NCI-H187 treated with DMSO at 0.1 percent for 48 hours (cell line): ENCODE results near the gene SLC1A2.

Experiments
- DNase-seq: peaks from one replicate; lab custom pipeline; 2025; lab: John Stamatoyannopoulos, UW

The SLC1A2 gene

GRCh38 chr11:35324981-35325380 is 94.4 kb downstream of the SLC1A2 start:
- no peak for DNase-seq

DNA sequence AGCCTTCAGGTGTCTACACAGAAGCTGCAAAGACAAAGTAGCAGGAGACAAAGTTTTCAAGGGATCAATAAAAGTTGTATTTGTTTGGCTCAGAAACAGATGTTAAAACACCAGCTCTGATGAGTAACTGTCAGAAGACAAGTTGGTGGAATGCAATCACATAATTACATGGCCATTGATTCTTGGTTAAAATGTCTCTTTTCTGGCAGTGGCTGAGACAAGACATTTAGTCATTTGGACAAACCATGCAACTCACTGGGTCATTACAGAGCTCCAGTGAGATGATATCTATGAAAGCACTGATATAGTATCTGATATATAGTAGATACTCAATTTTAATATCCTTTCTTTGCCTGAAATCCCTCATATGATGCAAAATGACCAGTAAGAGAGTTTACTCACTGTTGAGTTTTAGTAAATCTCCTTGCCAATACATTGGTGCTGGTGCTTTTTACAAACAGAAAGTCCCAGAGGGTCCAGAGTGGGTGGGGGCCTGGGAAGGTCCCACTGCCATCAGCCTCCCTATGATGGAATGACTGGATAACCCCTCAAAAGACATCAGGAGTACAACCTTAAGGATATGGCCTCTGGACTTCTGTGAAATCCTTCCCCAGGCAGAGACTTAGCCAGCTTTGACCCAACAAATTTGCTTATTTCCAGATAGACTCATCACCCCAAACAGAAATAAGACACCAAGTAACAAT is 95.0 kb downstream of the SLC1A2 start:
- no peak for DNase-seq

GRCh38 chr11:35323076-35323868 is 96.1 kb downstream of the SLC1A2 start:
- DNase-seq: no peak

DNA sequence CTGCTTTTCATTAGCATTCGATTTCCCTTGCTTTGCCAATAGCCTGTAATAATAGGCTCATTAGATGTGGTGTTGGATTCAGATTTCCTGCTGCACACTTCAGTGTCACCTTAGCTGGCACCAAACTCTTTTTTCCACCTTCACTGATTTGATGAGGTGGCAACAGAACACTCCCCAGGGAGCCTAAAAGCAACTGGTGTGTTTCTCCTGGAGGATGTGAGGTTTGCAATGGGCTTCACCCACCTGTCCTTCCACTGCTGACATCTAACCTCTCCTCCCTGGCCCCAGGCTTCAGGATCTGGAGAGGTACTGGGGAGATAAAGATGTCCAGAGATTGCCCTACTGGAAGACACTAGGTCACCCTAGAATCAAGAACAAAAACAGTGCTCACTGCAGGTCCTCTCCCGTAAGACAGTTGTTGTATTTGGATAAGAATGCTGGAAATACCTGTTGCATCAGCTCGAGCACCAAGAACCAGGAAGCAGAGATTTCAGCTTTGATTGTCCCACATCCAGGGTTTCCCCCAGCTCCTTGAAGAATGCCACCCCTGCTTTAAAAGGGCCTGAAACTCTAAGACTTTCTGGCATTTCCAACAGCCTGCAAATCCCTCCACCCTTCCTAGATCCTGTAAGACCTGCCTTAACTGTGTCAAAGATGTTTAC is 96.9 kb downstream of the SLC1A2 start:
- DNase-seq: no peak

- DNase-seq: no peak
Measured at GRCh38 chr11:35321532-35322317, 97.6 kb downstream of the SLC1A2 start.

- DNase-seq: no peak
Measured at GRCh38 chr11:35321111-35321510, 98.2 kb downstream of the SLC1A2 start.

- no peak for DNase-seq
Measured at GRCh38 chr11:35318977-35319925, 100.1 kb downstream of the SLC1A2 start.

GRCh38 chr11:35318309-35318708 is 101.0 kb downstream of the SLC1A2 start:
- DNase-seq: no peak

- no peak for DNase-seq
Measured at GRCh38 chr11:35317253-35317652, 102.1 kb downstream of the SLC1A2 start.

- DNase-seq: no peak
Measured at GRCh38 chr11:35316161-35316560, 103.2 kb downstream of the SLC1A2 start.

- no peak for DNase-seq
Measured at GRCh38 chr11:35313760-35314153, 105.6 kb downstream of the SLC1A2 start.

DNA sequence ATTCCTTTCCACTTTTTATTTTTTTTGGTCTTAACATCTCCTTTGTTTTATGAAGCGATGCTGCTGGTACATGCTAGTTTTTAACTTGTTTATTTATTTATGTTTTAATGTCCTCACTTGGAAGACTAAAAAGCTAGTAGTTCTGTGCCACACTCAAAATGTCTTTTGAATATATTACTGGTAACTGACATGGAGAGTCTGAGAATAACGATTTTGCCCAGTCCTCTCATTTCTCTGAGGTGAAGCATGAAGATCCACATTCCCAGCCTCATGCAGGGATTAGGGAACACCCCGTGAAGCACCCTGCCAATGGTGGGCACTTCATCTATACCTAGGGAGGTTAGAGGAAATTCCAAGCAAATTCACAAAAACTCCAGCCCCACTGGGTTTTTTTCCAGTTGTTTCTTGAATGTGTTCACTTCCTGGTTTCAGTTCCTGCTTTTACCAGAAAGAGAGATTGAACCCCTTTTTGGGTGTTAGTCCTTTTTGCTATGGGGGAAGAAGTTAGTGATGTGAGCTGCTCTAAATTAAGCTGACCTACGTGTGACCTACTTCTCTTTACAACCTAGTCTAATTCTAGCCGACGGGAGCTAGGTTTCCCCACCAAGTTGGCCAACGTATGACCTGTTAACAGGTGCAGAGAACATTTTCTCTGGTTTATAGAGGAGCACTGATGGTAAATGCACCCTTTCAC is 106.1 kb downstream of the SLC1A2 start:
- DNase-seq: no peak

GRCh38 chr11:35311331-35311730 is 108.0 kb downstream of the SLC1A2 start:
- no peak for DNase-seq

DNA sequence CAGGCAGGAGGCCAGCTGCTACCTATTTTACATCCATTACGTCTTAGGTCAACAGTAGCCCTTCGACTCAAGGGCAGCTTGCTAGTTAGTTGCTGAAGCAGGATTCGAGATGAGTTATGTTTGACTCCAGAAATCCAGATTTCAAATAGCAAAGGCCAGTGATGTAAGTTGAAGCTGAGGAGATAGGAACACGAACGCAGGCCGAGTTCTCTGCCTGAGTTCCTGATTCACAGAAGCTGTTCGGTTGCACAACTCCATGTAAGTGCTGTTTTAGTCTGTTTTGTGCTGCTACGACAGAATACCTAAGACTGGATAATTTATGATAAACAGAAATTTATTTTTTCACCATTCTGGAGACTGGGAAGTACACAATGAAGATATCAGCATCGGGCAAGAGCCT is 111.2 kb downstream of the SLC1A2 start:
- no peak for DNase-seq

DNA sequence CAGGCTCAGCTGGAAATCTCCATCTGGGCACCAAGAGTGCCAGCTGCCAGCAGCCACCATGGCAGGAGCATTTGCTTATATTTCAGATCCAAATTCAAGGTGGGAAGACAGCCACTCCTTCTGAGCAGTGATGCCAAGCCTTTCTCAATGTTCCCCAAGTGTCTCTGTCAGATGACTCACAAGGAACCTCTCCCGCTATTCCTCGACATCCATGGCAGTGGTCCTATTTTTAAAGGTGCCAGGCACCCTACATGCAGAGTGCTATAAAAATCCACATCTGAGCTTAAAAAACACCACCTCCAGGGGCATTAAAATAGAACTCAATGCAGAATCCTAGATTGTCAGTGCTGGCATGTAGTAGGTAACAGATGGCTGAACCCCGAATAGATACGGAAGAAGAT is 112.1 kb downstream of the SLC1A2 start:
- no peak for DNase-seq

DNA sequence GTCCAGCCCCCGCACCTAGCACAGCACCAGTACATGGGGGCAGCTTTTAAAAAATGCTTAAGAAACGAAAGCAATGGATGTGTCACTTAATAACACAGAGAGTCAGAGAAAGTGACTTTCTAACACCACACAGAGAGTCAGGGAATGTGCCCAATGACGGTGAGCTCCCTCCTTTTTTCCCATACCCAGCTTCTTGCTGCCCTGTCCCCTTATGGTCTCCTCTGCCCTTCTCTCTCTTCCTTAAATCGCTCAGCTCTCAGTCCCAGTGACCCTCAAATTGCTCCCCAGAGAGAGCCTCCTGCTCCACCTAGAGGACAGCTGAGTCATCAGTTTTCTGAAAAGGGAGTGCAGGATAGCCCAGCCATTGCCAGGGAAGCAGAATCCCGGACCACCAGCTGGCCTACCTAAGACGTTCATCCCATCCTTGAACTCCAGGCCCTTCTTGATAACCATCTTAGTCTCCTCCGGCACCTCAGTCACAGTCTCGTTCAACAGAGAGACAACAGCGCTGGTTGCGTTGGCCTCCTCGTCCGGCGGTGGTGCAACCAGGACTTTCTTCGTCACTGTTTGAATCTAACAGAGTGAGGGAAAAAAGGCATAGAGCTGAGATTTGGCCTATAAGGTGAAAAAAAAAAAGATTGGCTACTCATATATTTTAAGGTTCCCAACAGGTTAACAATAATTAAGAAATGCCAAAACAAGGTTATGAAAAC is 113.5 kb downstream of the SLC1A2 start:
- no peak for DNase-seq

DNA sequence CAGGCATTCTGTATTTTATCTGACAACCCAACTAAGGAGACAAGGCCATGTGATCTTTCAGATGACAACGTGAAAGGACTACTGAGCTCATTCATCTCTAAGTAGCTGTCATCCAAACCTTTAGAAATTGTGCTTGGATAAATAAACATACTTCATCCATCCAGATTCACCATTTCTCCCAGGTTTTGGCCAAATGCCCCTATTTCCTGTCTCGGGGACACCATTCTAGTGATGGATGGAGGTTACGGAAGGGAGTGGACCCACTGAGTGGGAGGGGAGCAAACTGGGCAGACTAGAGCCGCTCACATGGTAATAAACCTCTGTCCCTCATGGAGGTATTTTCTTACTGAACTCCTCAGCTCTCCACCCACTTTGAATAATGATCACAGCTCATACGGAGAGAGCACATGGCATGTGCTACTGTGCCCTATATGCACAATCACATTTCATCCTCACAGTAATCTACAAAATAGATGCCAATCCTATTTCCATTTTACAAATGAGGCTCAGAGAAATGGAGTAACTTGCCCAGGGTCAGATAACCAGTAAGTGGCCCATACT is 114.4 kb downstream of the SLC1A2 start:
- no peak for DNase-seq

GRCh38 chr11:35304386-35304775 is 115.0 kb downstream of the SLC1A2 start:
- DNase-seq: no peak

DNA sequence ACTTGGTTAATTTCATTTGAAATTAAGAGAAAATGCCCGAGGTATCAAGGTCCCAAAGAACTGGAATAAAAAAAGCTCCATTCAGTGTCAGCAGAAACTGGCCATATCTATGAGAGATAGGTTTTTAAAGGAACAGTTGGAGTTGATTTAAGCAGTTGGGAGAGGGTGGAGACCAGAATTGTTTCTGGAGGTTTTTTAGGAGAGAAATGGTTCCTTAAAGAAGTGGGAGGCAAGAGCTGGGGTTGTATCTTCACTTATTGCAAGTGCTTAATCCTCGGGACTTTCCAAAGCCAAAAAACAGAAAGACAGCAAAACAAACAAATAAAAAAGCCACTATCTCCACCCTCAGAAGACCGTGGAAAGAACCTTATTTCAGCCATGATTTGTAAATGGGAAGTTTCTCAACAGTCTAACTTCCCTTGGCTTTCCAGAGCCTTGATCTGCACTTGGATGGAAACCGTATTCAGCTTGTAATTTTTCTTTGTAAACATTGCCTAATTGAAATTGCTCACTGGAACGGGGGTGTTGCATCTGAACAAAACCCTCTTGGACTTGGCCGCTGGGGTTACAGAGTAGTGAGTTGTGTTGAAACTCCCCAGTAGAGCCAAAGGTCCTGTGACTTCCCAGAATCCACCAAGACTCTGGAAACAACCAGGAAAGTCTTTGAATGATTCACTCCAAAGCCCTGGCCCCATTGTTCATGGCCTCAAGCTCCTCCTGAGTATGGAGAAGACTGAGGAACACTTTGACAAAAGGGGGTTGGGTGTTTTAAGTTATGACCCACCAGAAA is 115.6 kb downstream of the SLC1A2 start:
- no peak for DNase-seq
